Vagina (tissue), 2 donors: ENCODE results near the gene F2RL1.

ENCODE experiments used
- POLR2AphosphoS5 ChIP-seq, 2 donors: sonication (generic); formaldehyde crosslinking; IDR thresholded peaks; one replicate each; pipeline ENCODE4 v1.9.0; 2017; ENCODE audit warnings: antibody characterized with exemption in 2 of 2, mild to moderate bottlenecking in 2 of 2, low read depth in 1 of 2; ENCODE audit not compliant: insufficient read depth in 1 of 2
- TF ChIP-seq, protein P1 (sequence below), 3 experiments: fragments of 450-650 bp in 2 of 3; fragments of 200-600 bp in 1 of 3; sonication (generic) in 1 of 3; IDR thresholded peaks; one replicate each; pipeline ENCODE4 v1.5.1; 2017 to 2019; ENCODE audit warnings: antibody characterized with exemption in 3 of 3, mild to moderate bottlenecking in 2 of 3, moderate library complexity in 2 of 3

DNA sequence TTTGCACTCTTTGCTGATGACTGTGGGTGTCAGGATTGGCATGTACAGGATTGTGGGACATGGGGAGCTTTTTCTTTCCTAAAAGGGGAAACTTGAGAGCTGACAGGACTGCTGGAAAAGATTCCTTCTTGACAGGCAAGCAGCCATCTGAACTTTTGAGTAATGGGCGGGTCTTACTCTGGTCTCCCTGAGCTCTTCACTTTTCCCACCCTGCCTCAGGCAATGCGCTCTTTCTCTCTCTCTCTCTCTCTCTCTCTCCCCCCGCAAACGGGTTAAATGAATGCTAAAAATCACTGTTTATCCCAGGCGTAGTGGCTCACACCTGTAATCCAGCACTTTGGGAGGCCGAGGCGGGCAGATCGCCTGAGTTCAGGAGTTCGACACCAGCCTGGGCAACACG, 37.1 kb upstream of the F2RL1 start:
- TF ChIP-seq, protein P1, sequence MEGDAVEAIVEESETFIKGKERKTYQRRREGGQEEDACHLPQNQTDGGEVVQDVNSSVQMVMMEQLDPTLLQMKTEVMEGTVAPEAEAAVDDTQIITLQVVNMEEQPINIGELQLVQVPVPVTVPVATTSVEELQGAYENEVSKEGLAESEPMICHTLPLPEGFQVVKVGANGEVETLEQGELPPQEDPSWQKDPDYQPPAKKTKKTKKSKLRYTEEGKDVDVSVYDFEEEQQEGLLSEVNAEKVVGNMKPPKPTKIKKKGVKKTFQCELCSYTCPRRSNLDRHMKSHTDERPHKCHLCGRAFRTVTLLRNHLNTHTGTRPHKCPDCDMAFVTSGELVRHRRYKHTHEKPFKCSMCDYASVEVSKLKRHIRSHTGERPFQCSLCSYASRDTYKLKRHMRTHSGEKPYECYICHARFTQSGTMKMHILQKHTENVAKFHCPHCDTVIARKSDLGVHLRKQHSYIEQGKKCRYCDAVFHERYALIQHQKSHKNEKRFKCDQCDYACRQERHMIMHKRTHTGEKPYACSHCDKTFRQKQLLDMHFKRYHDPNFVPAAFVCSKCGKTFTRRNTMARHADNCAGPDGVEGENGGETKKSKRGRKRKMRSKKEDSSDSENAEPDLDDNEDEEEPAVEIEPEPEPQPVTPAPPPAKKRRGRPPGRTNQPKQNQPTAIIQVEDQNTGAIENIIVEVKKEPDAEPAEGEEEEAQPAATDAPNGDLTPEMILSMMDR (IDR thresholded peaks at IDR 0.05), result no peak
- no peak for TF ChIP-seq POLR2AphosphoS5 (IDR thresholded peaks at IDR 0.05; ENCODE audit: insufficient read depth in 1 of 2, low read depth in 1 of 2)
